Measurements from ENCODE around the gene TAF11L9. TPM values are rescaled to one million over a fixed set of nuclear protein-coding genes. Genes with fewer than 3 reads are reported as not detected.
"Not testable (repeated sequence)": the region's sequence is repeated elsewhere in the genome, so short reads cannot be mapped to it uniquely, and the experiment has no call there.

Gene TAF11L9
- total RNA-seq (2022) (not detected in 2 replicates), Bru-seq, nascent RNA (not detected), BruChase-seq, experiment 1, labeled RNA remaining after a 6-hour chase (not detected), BruChase-seq, experiment 2, labeled RNA remaining after a 2-hour chase (not detected)
- long read RNA-seq = 0 reads

DNA sequence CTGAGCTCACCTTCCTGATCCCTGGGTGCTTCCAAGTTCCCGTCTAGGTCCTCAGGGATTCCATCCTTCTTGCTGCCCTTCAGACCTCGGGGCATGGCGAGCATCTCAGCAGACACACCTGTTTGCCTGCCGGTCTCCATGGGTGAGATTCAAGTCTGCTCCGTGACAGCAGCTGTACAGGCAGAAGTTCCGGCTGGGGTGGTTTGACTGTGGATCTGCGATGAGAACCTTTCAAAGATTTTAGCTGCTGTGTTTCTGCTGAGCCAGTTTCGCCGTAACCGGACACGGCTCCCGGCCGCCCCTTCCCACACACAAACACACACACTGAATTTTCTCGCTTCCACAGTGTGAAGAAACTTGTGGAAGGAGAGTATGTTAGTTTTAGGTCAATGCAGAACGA, at the start of gene TAF11L9:
Gene TAF11L9 (minus strand): TSS at position 140 of the 400 bp plus-strand sequence.
- CTCF ChIA-PET; intact Hi-C loops (cut with micrococcal nuclease); H3K9me3 Mint-ChIP-seq (ENCODE audit: unreplicated experiment); H3K27me3 Mint-ChIP-seq (ENCODE audit: insufficient read depth, unreplicated experiment); H3K4me1 Mint-ChIP-seq (ENCODE audit: insufficient read depth, unreplicated experiment); H3K36me3 Mint-ChIP-seq (ENCODE audit: insufficient read depth, unreplicated experiment); BruUV-seq (replicated peaks); POLR2A ChIA-PET; H3K27ac Mint-ChIP-seq (ENCODE audit: low read depth, unreplicated experiment); H3K4me3 Mint-ChIP-seq (ENCODE audit: unreplicated experiment); DNase-seq (ENCODE audit: unreplicated experiment): not testable (repeated sequence)

DNA sequence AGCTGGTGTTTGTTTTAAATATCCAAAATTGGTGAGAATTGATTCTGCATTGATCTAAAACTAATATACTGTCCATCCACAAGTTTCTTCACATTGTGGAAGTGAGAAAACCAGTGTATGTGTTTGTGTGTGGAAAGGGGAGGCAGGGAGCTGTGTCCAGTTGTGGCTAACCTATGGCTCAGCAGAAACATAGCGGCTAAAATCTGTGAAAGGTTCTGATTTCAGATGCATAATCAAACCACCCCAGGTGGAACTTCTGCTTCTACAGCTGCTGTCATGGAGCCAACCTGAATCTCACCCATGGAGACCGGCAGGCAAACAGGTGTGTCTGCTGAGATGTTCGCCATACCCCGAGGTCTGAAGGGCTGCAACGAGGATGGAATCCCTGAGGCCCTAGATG, 40.0 kb upstream of the TAF11L9 start, which contains the start of gene TAF11L14:
Gene TAF11L14 (plus strand): TSS at position 301 of the 400 bp plus-strand sequence.
- TF ChIP-seq, protein P1, sequence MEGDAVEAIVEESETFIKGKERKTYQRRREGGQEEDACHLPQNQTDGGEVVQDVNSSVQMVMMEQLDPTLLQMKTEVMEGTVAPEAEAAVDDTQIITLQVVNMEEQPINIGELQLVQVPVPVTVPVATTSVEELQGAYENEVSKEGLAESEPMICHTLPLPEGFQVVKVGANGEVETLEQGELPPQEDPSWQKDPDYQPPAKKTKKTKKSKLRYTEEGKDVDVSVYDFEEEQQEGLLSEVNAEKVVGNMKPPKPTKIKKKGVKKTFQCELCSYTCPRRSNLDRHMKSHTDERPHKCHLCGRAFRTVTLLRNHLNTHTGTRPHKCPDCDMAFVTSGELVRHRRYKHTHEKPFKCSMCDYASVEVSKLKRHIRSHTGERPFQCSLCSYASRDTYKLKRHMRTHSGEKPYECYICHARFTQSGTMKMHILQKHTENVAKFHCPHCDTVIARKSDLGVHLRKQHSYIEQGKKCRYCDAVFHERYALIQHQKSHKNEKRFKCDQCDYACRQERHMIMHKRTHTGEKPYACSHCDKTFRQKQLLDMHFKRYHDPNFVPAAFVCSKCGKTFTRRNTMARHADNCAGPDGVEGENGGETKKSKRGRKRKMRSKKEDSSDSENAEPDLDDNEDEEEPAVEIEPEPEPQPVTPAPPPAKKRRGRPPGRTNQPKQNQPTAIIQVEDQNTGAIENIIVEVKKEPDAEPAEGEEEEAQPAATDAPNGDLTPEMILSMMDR (IDR thresholded peaks at IDR 0.05; ENCODE audit: unreplicated experiment) = no peak
- Mint-ChIP-seq H3K9me3 (ENCODE audit: unreplicated experiment) (no peaks in the 10 kb centered on the region), H3K27me3 (ENCODE audit: insufficient read depth, unreplicated experiment) (no peaks in the 10 kb centered on the region), H3K4me1 (ENCODE audit: insufficient read depth, unreplicated experiment) (no peaks in the 10 kb centered on the region), H3K4me3 (ENCODE audit: unreplicated experiment) (no peak within 1 kb of the TSS), H3K36me3 (ENCODE audit: insufficient read depth, unreplicated experiment) (no peaks in the 10 kb centered on the region), H3K27ac (ENCODE audit: low read depth, unreplicated experiment) (no peak within 1 kb of the TSS)
- DNase-seq (ENCODE audit: unreplicated experiment) = no peak
- intact Hi-C loops (cut with micrococcal nuclease) = no loop called here
- ChIA-PET POLR2A (no interaction called here), CTCF (interaction anchor here (1.1 kb wide), 1 partner anchor 672 kb away, joined by 4 read pairs; no protein-coding TSS in a partner anchor)
- BruUV-seq (replicated peaks) = no TSS peak

DNA sequence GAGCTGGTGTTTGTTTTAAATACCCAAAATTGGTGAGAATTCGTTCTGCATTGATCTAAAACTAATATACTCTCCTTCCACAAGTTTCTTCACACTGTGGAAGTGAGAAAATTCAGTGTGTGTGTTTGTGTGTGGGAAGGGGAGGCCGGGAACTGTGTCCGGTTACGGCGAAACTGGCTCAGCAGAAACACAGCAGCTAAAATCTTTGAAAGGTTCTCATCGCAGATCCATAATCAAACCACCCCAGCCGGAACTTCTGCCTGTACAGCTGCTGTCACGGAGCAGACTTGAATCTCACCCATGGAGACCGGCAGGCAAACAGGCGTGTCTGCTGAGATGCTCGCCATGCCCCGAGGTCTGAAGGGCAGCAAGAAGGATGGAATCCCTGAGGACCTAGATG, 37.6 kb upstream of the TAF11L9 start, which contains the start of gene TAF11L13:
Gene TAF11L13 (plus strand): TSS at position 301 of the 400 bp plus-strand sequence.
- H3K9me3 Mint-ChIP-seq (ENCODE audit: unreplicated experiment); H3K27me3 Mint-ChIP-seq (ENCODE audit: insufficient read depth, unreplicated experiment); H3K36me3 Mint-ChIP-seq (ENCODE audit: insufficient read depth, unreplicated experiment); CTCF ChIA-PET; POLR2A ChIA-PET; H3K4me1 Mint-ChIP-seq (ENCODE audit: insufficient read depth, unreplicated experiment); H3K4me3 Mint-ChIP-seq (ENCODE audit: unreplicated experiment); H3K27ac Mint-ChIP-seq (ENCODE audit: low read depth, unreplicated experiment); intact Hi-C loops (cut with micrococcal nuclease); BruUV-seq (replicated peaks); DNase-seq (ENCODE audit: unreplicated experiment): not testable (repeated sequence)

DNA sequence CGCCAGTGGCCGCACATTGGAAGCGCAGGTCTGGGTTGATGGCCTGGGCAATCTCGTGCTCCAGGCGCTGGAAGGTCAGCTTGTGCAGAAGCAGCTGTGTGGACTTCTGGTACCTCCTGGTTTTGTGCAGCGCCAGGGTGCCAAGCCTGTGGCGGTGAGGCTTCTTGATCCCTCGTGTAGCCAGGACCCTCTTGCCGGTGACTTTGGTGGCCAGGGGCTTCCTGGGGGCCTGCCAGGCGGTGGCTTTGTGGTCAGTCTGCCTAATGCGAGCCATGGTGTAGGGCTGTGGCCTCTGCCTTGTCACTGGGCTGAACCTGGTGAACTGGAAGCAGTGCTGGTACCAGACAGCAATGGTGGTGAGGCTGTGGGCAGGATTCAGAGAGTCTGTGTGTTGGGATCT, 31.5 kb upstream of the TAF11L9 start:
- no peak overlapping the region for H3K27ac Mint-ChIP-seq (ENCODE audit: low read depth, unreplicated experiment)
- H3K9me3 Mint-ChIP-seq (ENCODE audit: unreplicated experiment) = no peaks in the 10 kb centered on the region
- TF ChIP-seq, protein P1 (IDR thresholded peaks at IDR 0.05; ENCODE audit: unreplicated experiment) = no peak
- no peak overlapping the region for H3K4me3 Mint-ChIP-seq (ENCODE audit: unreplicated experiment)
- CTCF ChIA-PET = no interaction called here
- POLR2A ChIA-PET = no interaction called here
- H3K36me3 Mint-ChIP-seq (ENCODE audit: insufficient read depth, unreplicated experiment) = no peaks in the 10 kb centered on the region
- no peaks in the 10 kb centered on the region for H3K4me1 Mint-ChIP-seq (ENCODE audit: insufficient read depth, unreplicated experiment)
- DNase-seq (ENCODE audit: unreplicated experiment) = no peak
- no TSS peak for BruUV-seq (replicated peaks)
- intact Hi-C loops (cut with micrococcal nuclease) = no loop called here
- H3K27me3 Mint-ChIP-seq (ENCODE audit: insufficient read depth, unreplicated experiment) = no peaks in the 10 kb centered on the region

DNA sequence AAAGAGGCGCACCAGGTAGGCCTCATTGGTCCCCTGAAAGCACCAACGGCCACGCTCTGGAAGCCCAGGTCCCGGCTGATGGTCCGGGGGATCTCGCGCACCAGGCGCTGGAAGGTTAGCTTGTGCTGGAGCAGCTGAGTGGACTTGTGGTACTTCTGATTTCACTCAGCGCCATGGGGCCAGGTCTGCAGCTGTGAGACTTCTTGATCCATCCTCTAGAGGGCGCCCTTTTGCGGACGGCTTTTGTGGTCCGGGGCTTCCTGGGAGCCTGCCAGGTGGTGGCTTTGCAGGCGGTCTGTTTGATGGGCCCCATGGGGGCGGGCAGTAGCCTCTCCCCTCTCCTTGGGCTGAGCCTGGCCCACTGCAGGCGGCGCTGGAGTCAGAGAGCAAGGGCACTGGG, 26.4 kb upstream of the TAF11L9 start:
- no peak for DNase-seq (ENCODE audit: unreplicated experiment)
- H3K36me3 Mint-ChIP-seq (ENCODE audit: insufficient read depth, unreplicated experiment) = no peaks in the 10 kb centered on the region
- peaks cover 9% of the 10 kb centered on the region for H3K4me1 Mint-ChIP-seq (ENCODE audit: insufficient read depth, unreplicated experiment)
- POLR2A ChIA-PET = no interaction called here
- no TSS peak for BruUV-seq (replicated peaks)
- H3K4me3 Mint-ChIP-seq (ENCODE audit: unreplicated experiment) = no peak overlapping the region
- H3K9me3 Mint-ChIP-seq (ENCODE audit: unreplicated experiment) = no peaks in the 10 kb centered on the region
- CTCF ChIA-PET = interaction anchor here (0.8 to 1.1 kb wide), 2 partner anchors 10 to 17 kb away, joined by 4 to 5 read pairs; no protein-coding TSS in a partner anchor
- intact Hi-C loops (cut with micrococcal nuclease) = no loop called here
- no peak overlapping the region for H3K27ac Mint-ChIP-seq (ENCODE audit: low read depth, unreplicated experiment)
- no peaks in the 10 kb centered on the region for H3K27me3 Mint-ChIP-seq (ENCODE audit: insufficient read depth, unreplicated experiment)
- TF ChIP-seq, protein P1 (IDR thresholded peaks at IDR 0.05; ENCODE audit: unreplicated experiment) = no peak

Data from MCF 10A (cell line).